ENCODE results near the gene SGCD. TPM values are rescaled to one million over a fixed set of nuclear protein-coding genes. Genes with fewer than 3 reads are reported as not detected.

SGCD gene
- total RNA-seq, 1 donor from 2014 or later: 0.33 TPM

DNA sequence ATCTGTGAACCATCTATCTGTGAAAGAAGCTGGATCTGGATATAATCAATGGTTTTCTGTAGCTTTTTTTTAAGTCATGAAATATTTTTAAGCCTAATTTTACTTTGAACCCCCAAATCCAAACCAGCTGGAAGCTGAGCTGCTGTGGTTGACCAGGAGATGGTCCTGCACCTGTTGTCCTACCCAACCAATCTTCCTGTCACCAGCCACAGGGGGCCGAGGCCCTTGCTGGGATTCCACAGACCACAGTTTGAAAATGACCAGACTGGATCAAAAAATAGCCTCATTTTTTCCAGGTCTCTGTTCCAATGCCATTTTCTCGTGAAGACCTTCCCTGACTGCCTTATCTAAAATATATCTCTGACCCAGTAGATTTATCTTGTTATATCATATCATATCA lies 200.6 kb downstream of the SGCD start:
- Mint-ChIP-seq H3K9me3 (no peaks in the 10 kb centered on the region), H3K36me3 (ENCODE audit: low read depth) (no peaks in the 10 kb centered on the region), H3K27ac (ENCODE audit: unreplicated experiment) (no peak overlapping the region), H3K4me3 (no peak overlapping the region), H3K27me3 (ENCODE audit: low read depth) (no peaks in the 10 kb centered on the region), H3K4me1 (no peaks in the 10 kb centered on the region)
- DNase-seq (ENCODE audit: low read depth, low spot score): no peak
- no peak for TF ChIP-seq CTCF (conservative IDR thresholded peaks at IDR 0.05)

GRCh38 chr5:156528673-156529072 lies 201.7 kb downstream of the SGCD start:
- TF ChIP-seq CTCF (conservative IDR thresholded peaks at IDR 0.05): no peak
- no peak for DNase-seq (ENCODE audit: low read depth, low spot score)
- H3K27me3 Mint-ChIP-seq (ENCODE audit: low read depth): no peaks in the 10 kb centered on the region
- no peak overlapping the region for H3K27ac Mint-ChIP-seq (ENCODE audit: unreplicated experiment)
- H3K9me3 Mint-ChIP-seq: no peaks in the 10 kb centered on the region
- no peaks in the 10 kb centered on the region for H3K4me1 Mint-ChIP-seq
- no peaks in the 10 kb centered on the region for H3K36me3 Mint-ChIP-seq (ENCODE audit: low read depth)
- no peak overlapping the region for H3K4me3 Mint-ChIP-seq

DNA sequence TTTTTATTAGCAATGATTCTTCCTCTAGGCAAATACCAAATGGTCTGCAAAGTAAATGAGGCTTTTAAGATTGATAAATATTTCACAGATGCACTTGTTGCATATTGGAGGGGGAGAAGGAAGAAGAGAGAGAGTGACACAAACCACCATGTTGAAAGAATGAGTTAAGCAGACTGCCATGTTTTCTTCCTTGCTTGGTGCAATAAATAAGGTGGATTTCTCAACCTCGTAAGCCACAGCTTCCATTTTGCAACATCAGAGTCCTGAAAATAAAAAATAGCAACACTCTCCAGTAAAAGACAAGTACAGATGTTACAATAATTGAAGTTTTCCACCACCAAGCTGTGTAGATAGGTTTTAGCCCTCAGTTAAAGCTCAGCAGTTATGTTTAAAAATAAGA lies 202.9 kb downstream of the SGCD start:
- TF ChIP-seq CTCF (conservative IDR thresholded peaks at IDR 0.05): no peak
- no peak for DNase-seq (ENCODE audit: low read depth, low spot score)
- H3K4me3 Mint-ChIP-seq: no peak overlapping the region
- H3K4me1 Mint-ChIP-seq: no peaks in the 10 kb centered on the region
- no peaks in the 10 kb centered on the region for H3K27me3 Mint-ChIP-seq (ENCODE audit: low read depth)
- H3K36me3 Mint-ChIP-seq (ENCODE audit: low read depth): no peaks in the 10 kb centered on the region
- H3K27ac Mint-ChIP-seq (ENCODE audit: unreplicated experiment): no peak overlapping the region
- H3K9me3 Mint-ChIP-seq: peaks cover 2% of the 10 kb centered on the region

GRCh38 chr5:156531199-156531598 lies 204.2 kb downstream of the SGCD start:
- no peak for DNase-seq (ENCODE audit: low read depth, low spot score)
- no peaks in the 10 kb centered on the region for H3K4me1 Mint-ChIP-seq
- H3K4me3 Mint-ChIP-seq: no peak overlapping the region
- H3K27ac Mint-ChIP-seq (ENCODE audit: unreplicated experiment): no peak overlapping the region
- H3K9me3 Mint-ChIP-seq: peaks cover 4% of the 10 kb centered on the region
- H3K36me3 Mint-ChIP-seq (ENCODE audit: low read depth): no peaks in the 10 kb centered on the region
- no peak for TF ChIP-seq CTCF (conservative IDR thresholded peaks at IDR 0.05)
- H3K27me3 Mint-ChIP-seq (ENCODE audit: low read depth): no peaks in the 10 kb centered on the region

GRCh38 chr5:156532921-156533320 lies 206.0 kb downstream of the SGCD start:
- Mint-ChIP-seq H3K27ac (ENCODE audit: unreplicated experiment) (no peak overlapping the region), H3K4me1 (no peaks in the 10 kb centered on the region), H3K36me3 (ENCODE audit: low read depth) (no peaks in the 10 kb centered on the region), H3K9me3 (peaks cover 4% of the 10 kb centered on the region), H3K27me3 (ENCODE audit: low read depth) (no peaks in the 10 kb centered on the region), H3K4me3 (no peak overlapping the region)
- TF ChIP-seq CTCF (conservative IDR thresholded peaks at IDR 0.05): no peak
- DNase-seq (ENCODE audit: low read depth, low spot score): no peak

- H3K36me3 Mint-ChIP-seq (ENCODE audit: low read depth): no peaks in the 10 kb centered on the region
- no peak for DNase-seq (ENCODE audit: low read depth, low spot score)
- H3K4me3 Mint-ChIP-seq: no peak overlapping the region
- no peak overlapping the region for H3K27ac Mint-ChIP-seq (ENCODE audit: unreplicated experiment)
- peaks cover 4% of the 10 kb centered on the region for H3K9me3 Mint-ChIP-seq
- no peaks in the 10 kb centered on the region for H3K4me1 Mint-ChIP-seq
- TF ChIP-seq CTCF (conservative IDR thresholded peaks at IDR 0.05): no peak
- H3K27me3 Mint-ChIP-seq (ENCODE audit: low read depth): no peaks in the 10 kb centered on the region
Observed at GRCh38 chr5:156534085-156534484, 207.1 kb downstream of the SGCD start.
